ENCODE measurements around the gene PARD3.

PARD3 gene

DNA sequence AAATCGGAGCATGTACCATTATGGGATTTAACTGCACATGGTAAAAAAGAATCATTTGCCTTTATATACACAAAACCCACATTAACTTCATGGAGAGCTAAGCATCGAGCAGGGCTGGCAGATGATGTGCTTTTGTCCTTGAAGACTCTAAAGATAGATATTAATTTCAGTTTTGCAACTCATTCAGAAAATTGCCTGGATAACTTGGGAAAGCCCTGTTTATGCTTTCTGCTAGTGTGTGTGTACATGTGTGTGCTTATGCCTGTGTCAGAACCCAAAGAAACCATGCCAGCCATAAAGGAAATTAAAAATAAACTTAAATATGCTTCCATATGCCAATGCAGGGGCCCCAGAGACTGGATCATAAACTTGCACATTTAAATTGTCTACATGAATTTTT is 640.0 kb downstream of the PARD3 start:
- no peak for ATAC-seq (ENCODE audit: insufficient read depth, low read depth)
- no peaks in the 10 kb centered on the region for H4K20me1 ChIP-seq (ENCODE audit: insufficient read depth, low read length)
- no peaks in the 10 kb centered on the region for H3K9me3 ChIP-seq (ENCODE audit: insufficient read depth, low read length, severe bottlenecking)
- H3K9ac ChIP-seq (ENCODE audit: low read depth, low read length): no peak overlapping the region
- H3K79me2 ChIP-seq (ENCODE audit: insufficient read depth, low read length): no peaks in the 10 kb centered on the region
- no peaks in the 10 kb centered on the region for H3K27me3 ChIP-seq (ENCODE audit: insufficient read depth, low read length, poor library complexity)
- no peak overlapping the region for H3K27ac ChIP-seq (ENCODE audit: low read length)
- H2AFZ ChIP-seq (ENCODE audit: low read depth, low read length): no peak overlapping the region
- no peaks in the 10 kb centered on the region for H3K4me1 ChIP-seq (ENCODE audit: insufficient read depth, low read length)
- no peak for DNase-seq
- H3K36me3 ChIP-seq (ENCODE audit: insufficient read depth, low read length): no peaks in the 10 kb centered on the region
- H3K4me2 ChIP-seq (ENCODE audit: insufficient read depth, low read length): no peak overlapping the region
- no peak overlapping the region for H3K4me3 ChIP-seq (ENCODE audit: low read depth in 1 of 2, low read length in 2 of 2)
- TF ChIP-seq, protein P1, sequence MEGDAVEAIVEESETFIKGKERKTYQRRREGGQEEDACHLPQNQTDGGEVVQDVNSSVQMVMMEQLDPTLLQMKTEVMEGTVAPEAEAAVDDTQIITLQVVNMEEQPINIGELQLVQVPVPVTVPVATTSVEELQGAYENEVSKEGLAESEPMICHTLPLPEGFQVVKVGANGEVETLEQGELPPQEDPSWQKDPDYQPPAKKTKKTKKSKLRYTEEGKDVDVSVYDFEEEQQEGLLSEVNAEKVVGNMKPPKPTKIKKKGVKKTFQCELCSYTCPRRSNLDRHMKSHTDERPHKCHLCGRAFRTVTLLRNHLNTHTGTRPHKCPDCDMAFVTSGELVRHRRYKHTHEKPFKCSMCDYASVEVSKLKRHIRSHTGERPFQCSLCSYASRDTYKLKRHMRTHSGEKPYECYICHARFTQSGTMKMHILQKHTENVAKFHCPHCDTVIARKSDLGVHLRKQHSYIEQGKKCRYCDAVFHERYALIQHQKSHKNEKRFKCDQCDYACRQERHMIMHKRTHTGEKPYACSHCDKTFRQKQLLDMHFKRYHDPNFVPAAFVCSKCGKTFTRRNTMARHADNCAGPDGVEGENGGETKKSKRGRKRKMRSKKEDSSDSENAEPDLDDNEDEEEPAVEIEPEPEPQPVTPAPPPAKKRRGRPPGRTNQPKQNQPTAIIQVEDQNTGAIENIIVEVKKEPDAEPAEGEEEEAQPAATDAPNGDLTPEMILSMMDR (IDR thresholded peaks at IDR 0.05; ENCODE audit: borderline replicate concordance, extremely low read depth, low read length, poor library complexity, severe bottlenecking): no peak
- TF ChIP-seq EZH2 (IDR thresholded peaks at IDR 0.05; ENCODE audit: borderline replicate concordance, low read depth, low read length, severe bottlenecking): no peak

GRCh38 chr10:34172936-34173533 is 642.1 kb downstream of the PARD3 start:
- no peak for DNase-seq
- Histone ChIP-seq H3K9me3 (ENCODE audit: insufficient read depth, low read length, severe bottlenecking) (no peaks in the 10 kb centered on the region), H3K27ac (ENCODE audit: low read length) (no peak overlapping the region), H3K4me2 (ENCODE audit: insufficient read depth, low read length) (no peak overlapping the region), H3K36me3 (ENCODE audit: insufficient read depth, low read length) (no peaks in the 10 kb centered on the region), H3K9ac (ENCODE audit: low read depth, low read length) (no peak overlapping the region), H4K20me1 (ENCODE audit: insufficient read depth, low read length) (no peaks in the 10 kb centered on the region), H3K4me1 (ENCODE audit: insufficient read depth, low read length) (no peaks in the 10 kb centered on the region), H3K4me3 (ENCODE audit: low read depth in 1 of 2, low read length in 2 of 2) (no peak overlapping the region), H3K27me3 (ENCODE audit: insufficient read depth, low read length, poor library complexity) (no peaks in the 10 kb centered on the region), H3K79me2 (ENCODE audit: insufficient read depth, low read length) (no peaks in the 10 kb centered on the region), H2AFZ (ENCODE audit: low read depth, low read length) (no peak overlapping the region)
- ATAC-seq (ENCODE audit: insufficient read depth, low read depth): no peak
- TF ChIP-seq, protein P1 (IDR thresholded peaks at IDR 0.05; ENCODE audit: borderline replicate concordance, extremely low read depth, low read length, poor library complexity, severe bottlenecking): no peak
- TF ChIP-seq EZH2 (IDR thresholded peaks at IDR 0.05; ENCODE audit: borderline replicate concordance, low read depth, low read length, severe bottlenecking): no peak

GRCh38 chr10:34171957-34172527 is 643.1 kb downstream of the PARD3 start:
- Histone ChIP-seq H3K4me2 (ENCODE audit: insufficient read depth, low read length) (no peak overlapping the region), H3K36me3 (ENCODE audit: insufficient read depth, low read length) (no peaks in the 10 kb centered on the region), H3K4me1 (ENCODE audit: insufficient read depth, low read length) (no peaks in the 10 kb centered on the region), H3K4me3 (ENCODE audit: low read depth in 1 of 2, low read length in 2 of 2) (no peak overlapping the region), H3K27ac (ENCODE audit: low read length) (no peak overlapping the region), H3K27me3 (ENCODE audit: insufficient read depth, low read length, poor library complexity) (no peaks in the 10 kb centered on the region), H3K9me3 (ENCODE audit: insufficient read depth, low read length, severe bottlenecking) (no peaks in the 10 kb centered on the region), H3K79me2 (ENCODE audit: insufficient read depth, low read length) (no peaks in the 10 kb centered on the region), H4K20me1 (ENCODE audit: insufficient read depth, low read length) (no peaks in the 10 kb centered on the region), H3K9ac (ENCODE audit: low read depth, low read length) (no peak overlapping the region), H2AFZ (ENCODE audit: low read depth, low read length) (no peak overlapping the region)
- no peak for DNase-seq
- no peak for TF ChIP-seq EZH2 (IDR thresholded peaks at IDR 0.05; ENCODE audit: borderline replicate concordance, low read depth, low read length, severe bottlenecking)
- TF ChIP-seq, protein P1 (IDR thresholded peaks at IDR 0.05; ENCODE audit: borderline replicate concordance, extremely low read depth, low read length, poor library complexity, severe bottlenecking): no peak
- no peak for ATAC-seq (ENCODE audit: insufficient read depth, low read depth)
